ENCODE data around the gene HOMER2. TPM values are rescaled to one million over a fixed set of nuclear protein-coding genes. Genes with fewer than 3 reads are reported as not detected.

HOMER2 gene
- total and polyA plus RNA-seq, 2 donors (not counting 3 experiments of a cell fraction or from before 2014, with no cell fraction given): 0.60 to 0.68 TPM

- Histone ChIP-seq H2AFZ (ENCODE audit: low read depth, low read length) (no peak overlapping the region), H3K9me3 (replicated peaks; ENCODE audit: control insufficient read depth, insufficient read depth, low read length) (no peaks in the 10 kb centered on the region), H3K27me3 (ENCODE audit: control insufficient read depth in 2 of 2, insufficient read depth in 2 of 2, low read length in 2 of 2) (peaks cover 5 to 10% of the 10 kb centered on the region in 2 experiments), H3K79me2 (ENCODE audit: control insufficient read depth, insufficient read depth, low read length) (no peaks in the 10 kb centered on the region), H3K9me1 (replicated peaks; ENCODE audit: control insufficient read depth, extremely low read depth, insufficient read depth, low read length) (no peaks in the 10 kb centered on the region), H3K9ac (replicated peaks; ENCODE audit: extremely low read depth, insufficient read depth, low read length) (no peak overlapping the region), H3K4me3 (replicated peaks in 1 of 3; ENCODE audit: insufficient read depth in 1 of 3, low read depth in 1 of 3, low read length in 3 of 3) (no peak overlapping the region), H3K36me3 (ENCODE audit: control insufficient read depth in 2 of 2, extremely low read depth in 1 of 2, insufficient read depth in 2 of 2, low read length in 2 of 2) (no peaks in the 10 kb centered on the region), H3K27ac (ENCODE audit: insufficient read depth, low read depth, low read length) (no peak overlapping the region), H4K20me1 (replicated peaks; ENCODE audit: control insufficient read depth, extremely low read depth, insufficient read depth, low read length) (no peaks in the 10 kb centered on the region), H3K4me1 (ENCODE audit: control insufficient read depth, extremely low read depth, insufficient read depth, low read length) (no peaks in the 10 kb centered on the region), H3K4me2 (ENCODE audit: insufficient read depth, low read length) (no peak overlapping the region)
- BruUV-seq (replicated peaks): no TSS peak
- dilution Hi-C loops (cut with MboI; ENCODE audit: extremely low pct_ligation_motif_present, low sequenced_read_pairs): no loop called here
- ChIA-PET POLR2A (no interaction called here), CTCF (no interaction called here)
- intact Hi-C loops (cut with micrococcal nuclease): no loop called here
- FAIRE-seq: no peak
- TF ChIP-seq JUN (IDR thresholded peaks at IDR 0.05; ENCODE audit: borderline replicate concordance, insufficient read depth, insufficient read length, low read depth): no peak
- no peak for TF ChIP-seq POLR2AphosphoS5 (IDR thresholded peaks at IDR 0.05; ENCODE audit: insufficient read depth, low read depth, low read length)
- no peak for TF ChIP-seq EZH2 (IDR thresholded peaks at IDR 0.05; ENCODE audit: borderline replicate concordance, low read depth, low read length, severe bottlenecking)
- no peak for TF ChIP-seq MYC (IDR thresholded peaks at IDR 0.05; ENCODE audit: low read depth, low read length)
- TF ChIP-seq MAX (IDR thresholded peaks at IDR 0.05; ENCODE audit: insufficient read depth, insufficient read length): no peak
- TF ChIP-seq CTCF (IDR thresholded peaks at IDR 0.05; ENCODE audit: extremely low read depth in 1 of 2, insufficient read depth in 1 of 2, low read depth in 1 of 2, low read length in 2 of 2): no peak
- no peak for TF ChIP-seq POLR2A (IDR thresholded peaks at IDR 0.05; ENCODE audit: low read depth, low read length)
- no peak for TF ChIP-seq FOS (IDR thresholded peaks at IDR 0.05; ENCODE audit: borderline replicate concordance, insufficient read depth, low read length)
- no peak for TF ChIP-seq GATA2 (IDR thresholded peaks at IDR 0.05; ENCODE audit: insufficient read depth, insufficient read length, low read depth, low read length)
- DNase-seq (ENCODE audit: low read depth, low spot score): no peak
Observed at GRCh38 chr15:82945326-82945725, 7.2 kb downstream of the HOMER2 start.

All from endothelial cell of umbilical vein (primary cell).